ENCODE data around the gene LNX1.

DNA sequence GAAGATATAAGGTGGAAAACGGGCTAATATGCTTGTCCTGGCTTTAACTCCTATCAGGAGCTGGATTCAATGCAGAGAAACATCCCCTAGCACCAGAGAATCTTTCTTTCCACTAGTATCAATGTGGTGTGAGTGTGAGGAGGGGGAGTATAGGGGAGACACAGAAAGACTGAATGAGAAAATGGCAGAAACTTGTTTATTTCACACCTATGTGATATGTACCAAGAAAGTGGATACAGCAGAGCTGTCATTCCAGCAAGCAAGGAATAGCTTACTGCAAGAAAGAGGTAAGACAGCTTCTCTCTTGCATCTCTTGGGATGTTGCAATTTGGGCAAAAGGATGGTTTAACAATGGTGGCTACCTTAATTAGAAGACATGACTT, 105.6 kb downstream of the LNX1 start:
- no peak for TF ChIP-seq CTCF (IDR thresholded peaks at IDR 0.05)
- TF ChIP-seq POLR2A (IDR thresholded peaks at IDR 0.05) = no peak
- no peak for TF ChIP-seq EP300 (IDR thresholded peaks at IDR 0.05)
